Measurements from ENCODE around the gene JAKMIP1. TPM values are rescaled to one million over a fixed set of nuclear protein-coding genes. Genes with fewer than 3 reads are reported as not detected.

JAKMIP1 gene
- total RNA-seq, 1 experiment from 2014 or later: not detected

- BruUV-seq (replicated peaks): no TSS peak
- H2AFZ ChIP-seq: no peak overlapping the region
- no peaks in the 10 kb centered on the region for H3K9me3 ChIP-seq (ENCODE audit: insufficient read depth, low read depth)
- no peaks in the 10 kb centered on the region for H3K79me2 ChIP-seq (ENCODE audit: low read depth)
- TF ChIP-seq EZH2 (IDR thresholded peaks at IDR 0.05; ENCODE audit: low read depth) (no peak), CTCF (conservative IDR thresholded peaks at IDR 0.05) (no peak)
- H3K4me1 ChIP-seq (replicated peaks; ENCODE audit: insufficient read depth): no peaks in the 10 kb centered on the region
- H3K27ac ChIP-seq: no peak overlapping the region
- H3F3A ChIP-seq (ENCODE audit: insufficient read depth, low read depth): no peaks in the 10 kb centered on the region
- H3K9me2 ChIP-seq (ENCODE audit: insufficient read depth): no peaks in the 10 kb centered on the region
- no peaks in the 10 kb centered on the region for H3K36me3 ChIP-seq (ENCODE audit: low read depth)
- ChIA-PET CTCF (no interaction called here), POLR2A (ENCODE audit: unreplicated experiment) (no interaction called here)
- DNase-seq: no peak
- H3K4me2 ChIP-seq: no peak overlapping the region
- H3K27me3 ChIP-seq (ENCODE audit: insufficient read depth, low read depth): peaks cover 26% of the 10 kb centered on the region
- H4K20me1 ChIP-seq (ENCODE audit: insufficient read depth): no peaks in the 10 kb centered on the region
- no peak overlapping the region for H3K4me3 ChIP-seq
- intact Hi-C loops (cut with micrococcal nuclease; ENCODE audit: unreplicated experiment): no loop called here
Observed at GRCh38 chr4:6097581-6097980, 102.8 kb downstream of the JAKMIP1 start.

GRCh38 chr4:6095897-6096296 lies 104.5 kb downstream of the JAKMIP1 start:
- no TSS peak for BruUV-seq (replicated peaks)
- ChIA-PET POLR2A (ENCODE audit: unreplicated experiment) (no interaction called here), CTCF (no interaction called here)
- H3K4me3 ChIP-seq: no peak overlapping the region
- H3K27ac ChIP-seq: no peak overlapping the region
- peaks cover 33% of the 10 kb centered on the region for H3K27me3 ChIP-seq (ENCODE audit: insufficient read depth, low read depth)
- no peaks in the 10 kb centered on the region for H3K9me2 ChIP-seq (ENCODE audit: insufficient read depth)
- intact Hi-C loops (cut with micrococcal nuclease; ENCODE audit: unreplicated experiment): no loop called here
- no peak for DNase-seq
- H3K79me2 ChIP-seq (ENCODE audit: low read depth): no peaks in the 10 kb centered on the region
- H3K4me1 ChIP-seq (replicated peaks; ENCODE audit: insufficient read depth): no peaks in the 10 kb centered on the region
- no peaks in the 10 kb centered on the region for H3F3A ChIP-seq (ENCODE audit: insufficient read depth, low read depth)
- no peak overlapping the region for H2AFZ ChIP-seq
- H4K20me1 ChIP-seq (ENCODE audit: insufficient read depth): no peaks in the 10 kb centered on the region
- no peak overlapping the region for H3K4me2 ChIP-seq
- H3K9me3 ChIP-seq (ENCODE audit: insufficient read depth, low read depth): no peaks in the 10 kb centered on the region
- H3K36me3 ChIP-seq (ENCODE audit: low read depth): no peaks in the 10 kb centered on the region
- TF ChIP-seq EZH2 (IDR thresholded peaks at IDR 0.05; ENCODE audit: low read depth): no peak
- TF ChIP-seq CTCF (conservative IDR thresholded peaks at IDR 0.05): no peak

GRCh38 chr4:6095023-6095752 lies 105.2 kb downstream of the JAKMIP1 start:
- Histone ChIP-seq H3K9me2 (ENCODE audit: insufficient read depth) (no peaks in the 10 kb centered on the region), H3K27me3 (ENCODE audit: insufficient read depth, low read depth) (peaks cover 31% of the 10 kb centered on the region), H4K20me1 (ENCODE audit: insufficient read depth) (no peaks in the 10 kb centered on the region), H3K4me1 (replicated peaks; ENCODE audit: insufficient read depth) (no peaks in the 10 kb centered on the region), H3K4me3 (no peak overlapping the region), H3F3A (ENCODE audit: insufficient read depth, low read depth) (no peaks in the 10 kb centered on the region), H3K36me3 (ENCODE audit: low read depth) (no peaks in the 10 kb centered on the region), H2AFZ (no peak overlapping the region), H3K27ac (no peak overlapping the region), H3K79me2 (ENCODE audit: low read depth) (no peaks in the 10 kb centered on the region), H3K4me2 (no peak overlapping the region), H3K9me3 (ENCODE audit: insufficient read depth, low read depth) (no peaks in the 10 kb centered on the region)
- intact Hi-C loops (cut with micrococcal nuclease; ENCODE audit: unreplicated experiment): no loop called here
- CTCF ChIA-PET: interaction anchor here (0.7 kb wide), 1 partner anchor 64 kb away, joined by 3 read pairs; no protein-coding TSS in a partner anchor
- no peak for TF ChIP-seq CTCF (conservative IDR thresholded peaks at IDR 0.05)
- TF ChIP-seq EZH2 (IDR thresholded peaks at IDR 0.05; ENCODE audit: low read depth): no peak
- DNase-seq: no peak
- POLR2A ChIA-PET (ENCODE audit: unreplicated experiment): no interaction called here
- no TSS peak for BruUV-seq (replicated peaks)

All from PC-9 (cell line).